Mesenchymal stem cell (in vitro differentiated cells and primary cell): ENCODE data around the gene APIP.

ENCODE experiments used
- DNase-seq: peaks from one replicate; pipeline ENCODE4 v3.0.0-alpha.2; 2013
- H2AFZ ChIP-seq: one replicate; pipeline ENCODE4 v1.6.1; 2013; ENCODE audit warnings: low read depth, mild to moderate bottlenecking, control low read depth, inconsistent platforms, low read length, moderate library complexity
- H2AK5ac ChIP-seq: 2 replicates; pipeline ENCODE4 v1.6.1; 2013; ENCODE audit warnings: low read length, moderate library complexity, mild to moderate bottlenecking, inconsistent platforms; ENCODE audit not compliant: severe bottlenecking
- H2BK120ac ChIP-seq: one replicate; pipeline ENCODE4 v1.6.1; 2013; ENCODE audit warnings: low read depth, mild to moderate bottlenecking, inconsistent platforms, low read length, moderate library complexity
- H2BK12ac ChIP-seq, 2 experiments: one replicate each; pipeline ENCODE4 v1.6.1; 2013; ENCODE audit warnings: inconsistent platforms in 2 of 2, low read length in 2 of 2, mild to moderate bottlenecking in 2 of 2, moderate library complexity in 2 of 2, control low read depth in 1 of 2
- H2BK15ac ChIP-seq: one replicate; pipeline ENCODE4 v1.6.1; 2013; ENCODE audit warnings: mild to moderate bottlenecking, low read depth, inconsistent platforms; ENCODE audit not compliant: poor library complexity, severe bottlenecking
- H2BK5ac ChIP-seq: 2 replicates; pipeline ENCODE4 v1.6.1; 2013; ENCODE audit warnings: low read depth, mild to moderate bottlenecking, low read length, control low read depth, inconsistent platforms; ENCODE audit not compliant: poor library complexity, severe bottlenecking
- H3K14ac ChIP-seq, 2 experiments: one replicate each; pipeline ENCODE4 v1.6.1; 2013; ENCODE audit warnings: inconsistent platforms in 2 of 2, low read length in 2 of 2, control low read depth in 1 of 2, mild to moderate bottlenecking in 1 of 2, moderate library complexity in 1 of 2
- H3K18ac ChIP-seq, 2 experiments: one replicate each; pipeline ENCODE4 v1.6.1; 2013; ENCODE audit warnings: inconsistent platforms in 2 of 2, low read length in 2 of 2, control low read depth in 1 of 2, low read depth in 1 of 2, mild to moderate bottlenecking in 1 of 2
- H3K23ac ChIP-seq, 2 experiments: one replicate each; pipeline ENCODE4 v1.6.1; 2013; ENCODE audit warnings: inconsistent platforms in 2 of 2, low read length in 2 of 2, mild to moderate bottlenecking in 2 of 2, moderate library complexity in 2 of 2, control low read depth in 1 of 2
- H3K27ac ChIP-seq: 2 replicates; pipeline ENCODE4 v1.5.1; 2013; ENCODE audit warnings: mild to moderate bottlenecking, moderate library complexity, low read length, control low read depth, inconsistent platforms; ENCODE audit not compliant: poor library complexity, severe bottlenecking
- H3K27me3 ChIP-seq, 2 experiments: 2 replicates each; pipeline versions ENCODE4 v1.6.1 to v1.7.0; 2013; ENCODE audit warnings: low read length in 2 of 2, mild to moderate bottlenecking in 2 of 2, moderate library complexity in 2 of 2, control low read depth in 1 of 2, inconsistent platforms in 1 of 2; ENCODE audit not compliant: control insufficient read depth in 1 of 2, insufficient read depth in 1 of 2
- H3K36me3 ChIP-seq, 2 experiments: 2 replicates each; pipeline versions ENCODE4 v1.6.1 to v1.7.0; 2013; ENCODE audit warnings: low read length in 2 of 2, control low read depth in 1 of 2, inconsistent platforms in 1 of 2, low read depth in 1 of 2, mild to moderate bottlenecking in 1 of 2; ENCODE audit not compliant: insufficient read depth in 2 of 2, control insufficient read depth in 1 of 2
- H3K4ac ChIP-seq, 2 experiments: one replicate each; pipeline ENCODE4 v1.6.1; 2013; ENCODE audit warnings: inconsistent platforms in 2 of 2, low read length in 2 of 2, mild to moderate bottlenecking in 2 of 2, moderate library complexity in 2 of 2, control low read depth in 1 of 2, low read depth in 1 of 2
- H3K4me1 ChIP-seq: 2 replicates; pipeline ENCODE4 v1.6.1; 2013; ENCODE audit warnings: low read depth, low read length, control low read depth; ENCODE audit not compliant: control insufficient read depth, insufficient read depth
- H3K4me2 ChIP-seq: 2 replicates; pipeline ENCODE4 v1.6.1; 2013; ENCODE audit warnings: low read length, mild to moderate bottlenecking, inconsistent platforms; ENCODE audit not compliant: poor library complexity, severe bottlenecking
- H3K4me3 ChIP-seq, 2 experiments: 2 replicates each; pipeline versions ENCODE4 v1.5.1 to v1.7.0; 2013; ENCODE audit warnings: low read length in 2 of 2, mild to moderate bottlenecking in 2 of 2, control low read depth in 1 of 2, low read depth in 1 of 2; ENCODE audit not compliant: insufficient read depth in 1 of 2
- H3K79me1 ChIP-seq: replicated peaks from 2 replicates; pipeline ENCODE4 v1.6.1; 2013; ENCODE audit warnings: mild to moderate bottlenecking, control low read depth, low read length, inconsistent platforms; ENCODE audit not compliant: poor library complexity, severe bottlenecking
- H3K9ac ChIP-seq: 2 replicates; pipeline ENCODE4 v1.7.0; 2013; ENCODE audit warnings: mild to moderate bottlenecking, low read length, moderate library complexity
- H3K9me3 ChIP-seq: 2 replicates; pipeline ENCODE4 v1.7.0; 2013; ENCODE audit warnings: mild to moderate bottlenecking, low read length; ENCODE audit not compliant: control insufficient read depth
- H4K8ac ChIP-seq: one replicate; pipeline ENCODE4 v1.6.1; 2013; ENCODE audit warnings: inconsistent platforms, mild to moderate bottlenecking, low read length, moderate library complexity
- H4K91ac ChIP-seq: one replicate; pipeline ENCODE4 v1.6.1; 2013; ENCODE audit warnings: mild to moderate bottlenecking, low read length, inconsistent platforms
- WGBS: methylation state at CpG from one replicate; pipeline ENCODE4 v1.1.7; 2013; ENCODE audit warnings: mixed read lengths; 5-methylcytosine and 5-hydroxymethylcytosine counted together

APIP gene

GRCh38 chr11:34877375-34877975 lies 38.7 kb downstream of the APIP start:
- peaks cover 2% of the 10 kb centered on the region for H3K4me1 ChIP-seq
- no peak overlapping the region for H3K9ac ChIP-seq
- H3K4me3 ChIP-seq, result no peak overlapping the region
- no peak overlapping the region for H3K18ac ChIP-seq
- H2AFZ ChIP-seq, result no peak overlapping the region
- no peak overlapping the region for H4K8ac ChIP-seq
- no peak overlapping the region for H3K4me2 ChIP-seq
- no peak overlapping the region for H3K4ac ChIP-seq
- no peak overlapping the region for H3K14ac ChIP-seq
- H3K9me3 ChIP-seq, result no peaks in the 10 kb centered on the region
- WGBS, result 94% methylated on average over 1 of the region's 3 CpGs
- H2BK5ac ChIP-seq, result no peak overlapping the region
- no peak overlapping the region for H2BK12ac ChIP-seq
- no peak overlapping the region for H4K91ac ChIP-seq
- H2AK5ac ChIP-seq, result no peak overlapping the region
- no peak overlapping the region for H3K27ac ChIP-seq
- peaks cover 8% of the 10 kb centered on the region in 2 experiments for H3K36me3 ChIP-seq
- H2BK15ac ChIP-seq, result no peak overlapping the region
- H3K27me3 ChIP-seq, result no peaks in the 10 kb centered on the region
- H3K23ac ChIP-seq, result no peak overlapping the region
- no peak for DNase-seq
- no peaks in the 10 kb centered on the region for H3K79me1 ChIP-seq
- no peak overlapping the region for H2BK120ac ChIP-seq

- DNase-seq, result no peak
- Histone ChIP-seq H4K8ac (no peak overlapping the region), H4K91ac (no peak overlapping the region), H3K4ac (no peak overlapping the region), H2AK5ac (no peak overlapping the region), H2AFZ (no peak overlapping the region), H3K27ac (no peak overlapping the region), H2BK12ac (no peak overlapping the region), H3K18ac (no peak overlapping the region), H3K27me3 (no peaks in the 10 kb centered on the region), H3K4me2 (no peak overlapping the region), H3K36me3 (peaks cover 0 to 8% of the 10 kb centered on the region in 2 experiments), H3K9ac (no peak overlapping the region), H3K4me1 (peaks cover 2% of the 10 kb centered on the region), H3K23ac (no peak overlapping the region), H2BK15ac (no peak overlapping the region), H2BK5ac (no peak overlapping the region), H3K14ac (no peak overlapping the region), H2BK120ac (no peak overlapping the region), H3K79me1 (no peaks in the 10 kb centered on the region), H3K9me3 (no peaks in the 10 kb centered on the region), H3K4me3 (no peak overlapping the region)
- 97% methylated on average over 3 of the region's 4 CpGs for WGBS
These were observed 42.0 kb downstream of the APIP start for GRCh38 chr11:34874202-34874601.

GRCh38 chr11:34870548-34871196 lies 45.5 kb downstream of the APIP start:
- Histone ChIP-seq H3K14ac (no peak overlapping the region), H2BK5ac (no peak overlapping the region), H3K18ac (no peak overlapping the region), H3K4me3 (no peak overlapping the region), H3K79me1 (no peaks in the 10 kb centered on the region), H2AFZ (no peak overlapping the region), H3K4me2 (no peak overlapping the region), H2BK12ac (no peak overlapping the region), H4K8ac (no peak overlapping the region), H3K27me3 (no peaks in the 10 kb centered on the region), H3K9me3 (no peaks in the 10 kb centered on the region), H3K4ac (no peak overlapping the region), H3K9ac (no peak overlapping the region), H2BK15ac (no peak overlapping the region), H3K36me3 (peaks cover 0 to 8% of the 10 kb centered on the region in 2 experiments), H2BK120ac (no peak overlapping the region), H4K91ac (no peak overlapping the region), H3K27ac (no peak overlapping the region), H3K4me1 (peaks cover 2% of the 10 kb centered on the region), H2AK5ac (no peak overlapping the region), H3K23ac (no peak overlapping the region)
- DNase-seq, result no peak
- 92% methylated on average over 4 of the region's 5 CpGs for WGBS

GRCh38 chr11:34869425-34869824 lies 46.8 kb downstream of the APIP start:
- Histone ChIP-seq H3K4me3 (no peak overlapping the region), H4K8ac (no peak overlapping the region), H3K27me3 (no peaks in the 10 kb centered on the region), H3K9me3 (no peaks in the 10 kb centered on the region), H3K79me1 (no peaks in the 10 kb centered on the region), H3K4me1 (peaks cover 2% of the 10 kb centered on the region), H2BK120ac (no peak overlapping the region), H3K36me3 (peaks cover 0 to 3% of the 10 kb centered on the region in 2 experiments), H2BK15ac (no peak overlapping the region), H4K91ac (no peak overlapping the region), H3K9ac (no peak overlapping the region), H2BK12ac (no peak overlapping the region), H3K14ac (no peak overlapping the region), H2AFZ (no peak overlapping the region), H3K23ac (no peak overlapping the region), H2BK5ac (no peak overlapping the region), H3K4ac (no peak overlapping the region), H3K27ac (no peak overlapping the region), H3K18ac (no peak overlapping the region), H2AK5ac (no peak overlapping the region), H3K4me2 (no peak overlapping the region)
- DNase-seq, result no peak
- 76% methylated on average over 3 of the region's 3 CpGs for WGBS
